ENCODE measurements around the gene BEST1.

Gene BEST1

GRCh38 chr11:61972672-61973475 is 22.7 kb downstream of the BEST1 start:
- TF ChIP-seq CTCF (IDR thresholded peaks at IDR 0.05; ENCODE audit: low read length) = no peak
- no peak for TF ChIP-seq EZH2phosphoT487 (IDR thresholded peaks at IDR 0.05; ENCODE audit: low read length)
- TF ChIP-seq EZH2 (optimal IDR thresholded peaks at IDR 0.05; ENCODE audit: low read depth, low read length) = no peak
- Histone ChIP-seq H4K20me1 (ENCODE audit: insufficient read depth, low read length) (no peaks in the 10 kb centered on the region), H3K4me2 (ENCODE audit: low read depth, low read length) (no peak overlapping the region), H3K79me2 (ENCODE audit: low read length) (no peaks in the 10 kb centered on the region), H3K9ac (ENCODE audit: low read length) (no peak overlapping the region), H3F3A (ENCODE audit: insufficient read depth, low read length) (no peaks in the 10 kb centered on the region), H3K36me3 (replicated peaks; ENCODE audit: insufficient read depth, low read length) (no peaks in the 10 kb centered on the region), H3K27me3 (replicated peaks; ENCODE audit: insufficient read depth, low read length) (no peaks in the 10 kb centered on the region), H2AFZ (ENCODE audit: low read length) (no peak overlapping the region), H3K9me3 (replicated peaks; ENCODE audit: insufficient read depth, low read length) (no peaks in the 10 kb centered on the region), H3K4me3 (ENCODE audit: low read length) (no peak overlapping the region), H3K9me2 (replicated peaks; ENCODE audit: insufficient read depth, low read length) (no peaks in the 10 kb centered on the region), H3K4me1 (ENCODE audit: low read length) (peaks cover 10% of the 10 kb centered on the region), H3K27ac (ENCODE audit: low read length) (no peak overlapping the region)
- no peak for DNase-seq

GRCh38 chr11:61973476-61974162 is 23.5 kb downstream of the BEST1 start:
- no peaks in the 10 kb centered on the region for H3K36me3 ChIP-seq (replicated peaks; ENCODE audit: insufficient read depth, low read length)
- no peaks in the 10 kb centered on the region for H3F3A ChIP-seq (ENCODE audit: insufficient read depth, low read length)
- no peak overlapping the region for H3K4me3 ChIP-seq (ENCODE audit: low read length)
- no peak overlapping the region for H3K27ac ChIP-seq (ENCODE audit: low read length)
- H3K27me3 ChIP-seq (replicated peaks; ENCODE audit: insufficient read depth, low read length) = no peaks in the 10 kb centered on the region
- no peak overlapping the region for H3K9ac ChIP-seq (ENCODE audit: low read length)
- no peak for DNase-seq
- H2AFZ ChIP-seq (ENCODE audit: low read length) = no peak overlapping the region
- peaks cover 10% of the 10 kb centered on the region for H3K4me1 ChIP-seq (ENCODE audit: low read length)
- no peaks in the 10 kb centered on the region for H3K9me2 ChIP-seq (replicated peaks; ENCODE audit: insufficient read depth, low read length)
- no peaks in the 10 kb centered on the region for H3K9me3 ChIP-seq (replicated peaks; ENCODE audit: insufficient read depth, low read length)
- no peaks in the 10 kb centered on the region for H4K20me1 ChIP-seq (ENCODE audit: insufficient read depth, low read length)
- TF ChIP-seq EZH2 (optimal IDR thresholded peaks at IDR 0.05; ENCODE audit: low read depth, low read length) (no peak), CTCF (IDR thresholded peaks at IDR 0.05; ENCODE audit: low read length) (no peak), EZH2phosphoT487 (IDR thresholded peaks at IDR 0.05; ENCODE audit: low read length) (no peak)
- no peak overlapping the region for H3K4me2 ChIP-seq (ENCODE audit: low read depth, low read length)
- H3K79me2 ChIP-seq (ENCODE audit: low read length) = no peaks in the 10 kb centered on the region

- Histone ChIP-seq H3K9ac (ENCODE audit: low read length) (no peak overlapping the region), H3K79me2 (ENCODE audit: low read length) (no peaks in the 10 kb centered on the region), H2AFZ (ENCODE audit: low read length) (no peak overlapping the region), H3F3A (ENCODE audit: insufficient read depth, low read length) (no peaks in the 10 kb centered on the region), H3K9me3 (replicated peaks; ENCODE audit: insufficient read depth, low read length) (no peaks in the 10 kb centered on the region), H3K4me1 (ENCODE audit: low read length) (peaks cover 10% of the 10 kb centered on the region), H3K27ac (ENCODE audit: low read length) (no peak overlapping the region), H3K27me3 (replicated peaks; ENCODE audit: insufficient read depth, low read length) (no peaks in the 10 kb centered on the region), H3K36me3 (replicated peaks; ENCODE audit: insufficient read depth, low read length) (no peaks in the 10 kb centered on the region), H3K9me2 (replicated peaks; ENCODE audit: insufficient read depth, low read length) (no peaks in the 10 kb centered on the region), H4K20me1 (ENCODE audit: insufficient read depth, low read length) (no peaks in the 10 kb centered on the region), H3K4me3 (ENCODE audit: low read length) (no peak overlapping the region), H3K4me2 (ENCODE audit: low read depth, low read length) (no peak overlapping the region)
- TF ChIP-seq EZH2phosphoT487 (IDR thresholded peaks at IDR 0.05; ENCODE audit: low read length) (no peak), CTCF (IDR thresholded peaks at IDR 0.05; ENCODE audit: low read length) (no peak), EZH2 (optimal IDR thresholded peaks at IDR 0.05; ENCODE audit: low read depth, low read length) (no peak)
- DNase-seq = no peak
Measured at GRCh38 chr11:61974766-61975631, 24.8 kb downstream of the BEST1 start.
